M059J (cell line): ENCODE data around the gene CDR2L. TPM values are rescaled to one million over a fixed set of nuclear protein-coding genes. Genes with fewer than 3 reads are reported as not detected.

Experiments used
- DNase-seq: peaks from one replicate; pipeline ENCODE4 v3.0.0-alpha.2; 2012; ENCODE audit warnings: low read depth
- total RNA-seq: library from RNA; depleted of rRNA; stranded (reverse); fragments of >200 nt; shearing (Covaris generic); gene quantifications from 2 replicates; pipeline ENCODE4 v1.2.3, GENCODE V29; 2014; rRNA removed

The CDR2L gene
- 7.0 and 13.6 TPM in 2 replicates for total RNA-seq

GRCh38 chr17:74987418-74987908 is at the start of gene CDR2L:
Gene CDR2L (plus strand): TSS chr17:74987632. CDS start chr17:74988044, 412 bp downstream.
- DNase-seq, result peak; percentile 86

GRCh38 chr17:74938194-74938950 is 49.1 kb upstream of the CDR2L start:
- DNase-seq, result no peak

GRCh38 chr17:74939534-74939933 is 47.9 kb upstream of the CDR2L start:
- DNase-seq, result no peak

DNA sequence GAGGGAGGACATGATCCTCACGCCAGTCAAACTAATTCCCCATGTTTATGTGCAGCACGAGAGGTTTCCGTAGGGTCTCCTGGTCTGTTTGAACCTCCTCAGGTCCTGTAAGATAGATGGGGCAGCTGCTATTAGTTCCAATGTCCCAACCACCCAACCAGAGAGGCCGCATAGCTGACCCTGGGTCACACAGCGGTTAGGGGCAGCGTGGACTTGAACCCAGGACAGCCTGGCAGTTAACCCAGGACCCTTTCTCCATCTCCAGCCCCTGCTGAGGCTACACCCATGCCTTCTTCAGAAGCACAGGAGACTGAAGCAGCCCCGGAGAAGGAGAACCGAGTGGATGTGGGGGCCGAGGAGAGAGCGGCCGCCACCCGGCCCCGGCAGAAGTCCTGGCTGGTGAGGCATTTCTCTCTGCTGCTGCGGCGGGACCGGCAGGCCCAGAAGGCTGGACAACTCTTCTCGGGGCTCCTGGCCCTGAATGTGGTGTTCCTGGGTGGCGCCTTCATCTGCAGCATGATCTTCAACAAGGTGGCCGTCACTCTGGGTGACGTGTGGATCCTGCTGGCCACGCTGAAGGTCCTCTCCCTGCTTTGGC is 46.2 kb upstream of the CDR2L start:
- no peak for DNase-seq

DNA sequence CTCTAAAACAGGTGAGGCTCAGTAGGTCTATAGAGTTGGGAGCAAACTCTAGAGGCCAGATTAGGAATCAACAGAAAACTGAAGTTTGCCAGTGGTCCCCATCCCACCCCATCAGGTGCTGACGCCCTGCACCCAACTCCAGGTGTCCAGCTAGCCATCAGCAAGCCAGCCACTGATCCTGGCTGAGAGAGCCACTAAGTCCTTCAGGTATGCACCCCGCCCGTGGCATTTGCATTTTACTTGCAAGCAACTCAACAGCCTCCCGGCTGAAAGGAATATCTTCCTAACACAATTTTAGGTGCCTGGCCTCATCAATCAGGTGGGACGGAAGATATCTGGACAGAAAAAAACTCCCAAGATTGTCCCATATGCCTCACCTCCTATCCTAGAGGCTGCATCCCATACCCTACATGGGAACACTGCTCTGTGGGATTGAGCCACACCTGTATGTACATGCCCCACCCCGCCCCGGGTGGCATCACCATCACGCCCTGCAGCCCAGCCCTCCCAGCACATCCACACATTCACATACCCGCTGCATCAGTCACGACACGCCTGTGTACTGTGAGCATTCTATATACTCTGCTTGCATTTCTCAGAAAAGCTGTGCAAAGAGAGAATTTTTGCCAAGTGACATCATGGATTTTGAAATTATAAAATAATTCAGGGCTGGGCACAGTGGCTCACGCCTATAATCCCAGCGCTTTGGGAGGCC is 43.5 kb upstream of the CDR2L start:
- no peak for DNase-seq

DNA sequence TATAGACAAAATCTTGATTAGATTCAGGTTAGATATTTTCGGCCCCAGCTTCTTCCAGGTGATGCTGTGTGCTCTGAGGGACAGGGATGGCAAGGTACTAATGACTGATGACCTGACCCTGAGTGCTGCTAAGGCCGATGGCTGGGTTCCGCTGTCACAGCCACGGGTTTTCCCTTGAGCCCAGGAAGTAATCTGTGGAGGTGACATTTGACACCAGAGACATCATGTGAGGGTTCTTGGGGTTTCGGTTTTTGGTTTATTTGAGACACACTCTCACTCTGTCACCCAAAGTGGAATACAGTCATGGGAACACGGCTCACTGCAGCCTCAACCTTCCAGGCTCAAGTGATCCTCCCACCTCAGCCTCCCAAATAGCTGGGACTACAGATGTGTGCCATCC is 41.9 kb upstream of the CDR2L start:
- no peak for DNase-seq

GRCh38 chr17:74946641-74947040 is 40.8 kb upstream of the CDR2L start:
- DNase-seq, result no peak

GRCh38 chr17:74947041-74947754 is 40.2 kb upstream of the CDR2L start:
- no peak for DNase-seq

DNA sequence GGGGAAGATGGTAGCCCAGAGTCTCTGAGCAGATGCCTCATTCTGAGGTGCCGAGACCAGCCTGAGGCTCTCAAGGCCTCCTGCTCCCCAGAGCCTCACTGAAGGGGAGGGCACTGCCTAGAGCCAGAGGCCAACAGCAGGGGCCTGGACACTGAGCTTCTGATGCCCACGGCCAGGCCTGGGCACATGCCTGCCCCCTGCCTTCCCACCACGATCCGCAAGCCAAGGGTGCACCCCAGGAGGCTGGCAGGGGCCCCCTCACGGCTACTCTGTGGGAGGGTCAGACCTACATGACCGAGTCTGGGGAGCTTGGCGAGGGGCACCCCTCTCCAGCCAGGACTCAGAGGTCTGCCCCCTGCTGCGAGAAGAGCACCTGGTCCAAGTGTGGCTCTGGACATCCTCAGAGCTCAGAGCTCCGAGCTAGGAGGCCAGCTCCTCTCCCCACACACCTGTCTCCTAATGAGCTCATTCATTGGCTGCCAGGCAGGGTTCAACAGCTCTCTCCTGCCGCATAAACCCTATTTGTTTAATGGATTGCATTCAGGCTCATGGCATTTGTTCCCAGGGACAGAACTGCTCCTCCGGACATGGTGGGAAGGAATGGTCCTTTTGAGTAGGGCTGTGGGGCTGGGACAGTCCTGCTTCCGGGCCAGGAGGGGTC is 37.8 kb upstream of the CDR2L start:
- no peak for DNase-seq

DNA sequence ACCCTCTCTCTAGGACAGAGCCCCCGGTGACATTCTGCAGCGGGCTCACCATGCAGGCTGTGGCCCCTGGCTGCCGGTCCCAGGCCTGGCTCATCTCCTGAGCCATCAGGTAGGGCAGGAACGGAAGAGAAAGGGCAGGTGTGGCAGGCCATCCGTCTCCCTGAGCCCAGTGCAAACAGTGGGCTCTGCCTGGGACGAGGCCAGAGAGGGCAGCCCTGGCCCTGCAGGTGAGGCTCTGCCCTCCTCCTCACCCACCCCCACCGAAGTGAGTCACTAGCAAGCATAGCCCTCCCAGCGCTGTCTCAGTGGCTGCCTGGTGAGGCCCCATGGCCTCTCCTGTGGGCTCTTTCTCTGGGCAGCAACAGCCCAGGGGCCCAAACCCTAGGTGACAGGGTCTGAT is 37.2 kb upstream of the CDR2L start:
- DNase-seq, result no peak

- DNase-seq, result no peak
These were observed 36.4 kb upstream of the CDR2L start for GRCh38 chr17:74951065-74951464.

GRCh38 chr17:74951680-74952421 is 35.6 kb upstream of the CDR2L start:
- no peak for DNase-seq

DNA sequence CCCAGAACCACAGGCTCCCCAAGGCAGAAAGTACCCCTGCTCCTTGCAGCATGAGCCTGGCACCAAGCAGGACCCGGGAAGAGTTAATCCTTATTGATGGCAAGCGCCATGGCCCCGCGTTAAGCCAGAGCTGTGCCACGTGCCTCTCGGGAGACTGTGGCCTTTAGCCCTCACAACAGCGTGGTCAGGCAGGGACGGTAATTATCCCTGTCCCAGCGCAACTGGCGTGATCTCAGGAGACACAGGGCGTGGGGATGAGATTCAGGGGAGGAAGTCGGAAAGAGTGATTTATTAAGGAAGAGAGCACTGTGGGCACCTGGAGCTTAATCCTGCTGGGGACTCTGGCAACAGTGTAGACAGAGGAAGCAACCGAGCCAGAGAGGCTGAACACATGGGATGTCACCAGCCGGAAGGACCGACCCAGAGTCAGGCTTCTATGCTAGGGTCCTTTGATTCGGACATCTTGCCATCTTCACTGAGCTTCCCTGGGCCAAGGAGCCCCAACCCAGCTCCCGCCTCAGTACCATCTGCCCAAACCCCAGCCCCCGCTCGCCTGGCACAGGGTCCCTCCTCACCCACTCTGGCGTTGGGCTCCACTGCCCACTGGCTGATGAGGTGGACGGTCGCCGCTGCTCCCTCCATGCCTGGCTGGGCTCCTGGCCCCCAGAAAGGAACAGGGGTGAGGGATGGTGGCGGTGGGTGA is 34.9 kb upstream of the CDR2L start:
- DNase-seq, result no peak

DNA sequence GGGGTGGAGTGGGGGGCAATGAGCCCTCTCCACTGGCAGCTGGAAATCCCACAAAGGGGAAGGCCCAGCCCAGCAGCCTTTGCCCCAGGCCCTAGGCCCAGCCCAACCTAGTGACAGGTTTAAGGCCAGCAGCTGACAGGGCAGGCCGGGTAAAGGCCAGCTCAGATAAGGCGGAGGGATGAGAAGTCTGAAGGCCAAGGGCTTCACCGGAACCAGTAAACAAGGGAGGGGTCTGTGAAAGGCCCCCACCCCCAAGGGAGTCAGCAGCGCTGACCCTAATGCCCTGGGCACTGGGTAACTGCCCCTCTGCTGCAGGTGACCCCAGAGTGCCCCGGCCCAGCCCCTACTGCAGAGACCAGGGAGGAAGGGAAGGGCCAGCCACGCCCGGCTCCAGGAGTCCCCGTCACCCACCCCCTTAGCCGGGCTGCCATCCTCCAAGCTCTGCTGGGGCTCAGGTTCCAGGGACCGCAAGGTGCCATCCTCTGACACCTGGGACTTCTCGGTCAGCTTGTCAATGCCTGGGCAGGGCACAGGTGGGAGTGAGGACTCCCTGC is 34.2 kb upstream of the CDR2L start:
- DNase-seq, result no peak

- no peak for DNase-seq
These were observed 33.3 kb upstream of the CDR2L start for GRCh38 chr17:74954115-74954514.

DNA sequence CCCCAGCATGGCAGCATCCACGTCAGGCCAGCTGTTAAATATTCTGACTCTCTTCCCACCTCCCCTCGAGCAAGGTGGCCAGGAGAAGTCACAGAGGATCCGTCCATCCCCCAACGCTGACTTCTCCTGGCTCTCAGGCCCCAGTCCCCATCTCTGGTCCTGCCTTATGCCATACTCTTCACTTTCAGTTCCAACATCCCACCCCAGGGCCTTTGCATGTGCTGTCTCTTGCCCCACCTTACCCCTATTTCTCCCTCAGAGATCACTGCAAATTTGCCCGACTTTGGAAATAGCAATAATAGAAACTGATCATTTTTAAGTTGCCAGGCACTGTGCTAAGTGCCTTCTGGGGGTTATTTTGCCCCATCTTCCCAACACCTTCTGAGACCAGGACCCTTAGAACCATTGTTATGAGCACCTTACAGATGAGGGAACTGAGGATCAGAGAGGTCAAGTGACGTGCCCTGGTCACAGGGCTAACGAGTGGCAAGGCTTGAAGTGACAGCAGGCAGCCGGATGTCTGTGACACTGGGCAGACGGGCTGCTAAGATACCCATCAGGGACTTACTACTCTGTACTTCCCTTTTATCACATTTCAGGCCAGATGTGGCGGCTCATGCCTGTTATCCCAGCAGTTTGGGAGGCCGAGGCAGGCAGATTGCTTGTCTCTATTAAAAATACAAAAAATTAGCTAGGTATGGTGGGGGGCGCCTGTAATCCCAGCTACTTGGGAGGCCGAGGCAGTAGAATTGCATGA is 32.6 kb upstream of the CDR2L start:
- no peak for DNase-seq

- DNase-seq, result no peak
These were observed 31.3 kb upstream of the CDR2L start for GRCh38 chr17:74956093-74956492.

GRCh38 chr17:74957935-74958740 is 29.3 kb upstream of the CDR2L start:
- DNase-seq, result peak; percentile 29
